Activated CD4-positive, alpha-beta memory T cell treated with anti-CD3 and anti-CD28 coated beads for 36 hours (primary cell): ENCODE results near the gene DUSP14. TPM values are rescaled to one million over a fixed set of nuclear protein-coding genes. Genes with fewer than 3 reads are reported as not detected.
A peak's percentile ranks its signal among the peaks of the same experiment; 100 is the strongest.

ENCODE experiments used
- CTCF ChIA-PET: fragments of 350-600 bp; sonication (Branson Sonifier 250); formaldehyde crosslinking; loops from one replicate; lab custom pipeline; 2021; ENCODE audit warnings: antibody characterized with exemption, inconsistent platforms; lab: Charles Lee
- POLR2A ChIA-PET: fragments of 350-600 bp; sonication (Branson Sonifier 250); formaldehyde crosslinking; loops from one replicate; lab custom pipeline; 2021; ENCODE audit warnings: antibody characterized with exemption; lab: Charles Lee
- DNase-seq: peaks from one replicate; pipeline ENCODE4 v3.0.0-alpha.2; 2020
- H3K27ac Mint-ChIP-seq: one replicate; pipeline ENCODE4 v1.8.0; 2021; ENCODE audit warnings: mixed read lengths
- H3K27me3 Mint-ChIP-seq: one replicate; pipeline ENCODE4 v1.8.0; 2021; ENCODE audit warnings: mixed read lengths
- H3K36me3 Mint-ChIP-seq: one replicate; pipeline ENCODE4 v1.8.0; 2021; ENCODE audit warnings: mixed read lengths
- H3K4me1 Mint-ChIP-seq: one replicate; pipeline ENCODE4 v1.8.0; 2021; ENCODE audit warnings: low read depth, mixed read lengths
- H3K4me3 Mint-ChIP-seq: one replicate; pipeline ENCODE4 v1.8.0; 2021; ENCODE audit warnings: mild to moderate bottlenecking, mixed read lengths
- H3K9me3 Mint-ChIP-seq: one replicate; pipeline ENCODE4 v1.8.0; 2021; ENCODE audit warnings: mixed read lengths
- intact Hi-C: fragments of 100-400 bp; cut with micrococcal nuclease; formaldehyde crosslinking; loops from one replicate; pipeline ENCODE4 v1.15.1; 2023
- total RNA-seq, 2 experiments: library from RNA; stranded (reverse); gene quantifications; one replicate each; pipeline ENCODE4 v1.2.3, GENCODE V29; 2021

Gene DUSP14
- total RNA-seq, 2 experiments from 2014 or later: 17.4 to 19.0 TPM

DNA sequence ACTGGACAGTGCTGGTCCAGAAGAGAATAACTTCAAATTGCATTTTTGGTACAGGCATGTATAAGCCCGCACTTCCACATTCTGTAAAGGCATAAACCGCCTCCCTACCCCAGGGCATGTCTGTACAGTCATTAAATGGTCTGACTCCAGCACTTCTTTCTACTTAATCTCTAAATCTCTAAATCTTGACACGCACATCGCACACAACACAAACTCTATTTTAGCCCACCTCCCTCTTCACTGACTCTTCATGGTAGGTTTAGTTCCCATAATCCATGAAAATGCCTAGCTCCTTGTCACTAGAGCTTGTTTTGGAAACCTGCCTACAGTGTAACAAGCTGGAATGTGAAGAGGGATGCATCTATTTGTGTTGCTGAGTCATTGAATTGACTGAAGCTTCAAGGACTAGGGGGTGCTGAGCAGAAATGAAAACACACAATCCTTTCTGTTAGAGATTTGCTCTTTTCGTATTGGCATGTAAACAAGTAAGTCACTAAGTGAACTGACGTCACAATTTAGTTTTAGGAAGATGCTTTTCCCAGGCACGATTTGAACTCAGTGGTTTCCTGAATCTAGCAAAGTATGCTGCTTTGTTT, 1.6 kb upstream of the DUSP14 start:
- no peak for DNase-seq
- Mint-ChIP-seq H3K36me3 (no peaks in the 10 kb centered on the region), H3K27me3 (no peaks in the 10 kb centered on the region), H3K27ac (peak overlapping the region; percentile 86), H3K9me3 (no peaks in the 10 kb centered on the region), H3K4me1 (peaks cover 49% of the 10 kb centered on the region), H3K4me3 (peak overlapping the region; percentile 88)
- ChIA-PET CTCF (interaction anchor here (0.9 kb wide), 1 partner anchor 8 kb away, joined by 3 read pairs; no protein-coding TSS in a partner anchor), POLR2A (interaction anchor here (1.0 to 1.2 kb wide), 3 partner anchors 58 to 116 kb away, joined by 3 to 6 read pairs (median 3); no protein-coding TSS in a partner anchor)
- intact Hi-C loops: loop anchor here (2.0 kb wide), 1 partner anchor 57 kb away; no protein-coding TSS in a partner anchor

DNA sequence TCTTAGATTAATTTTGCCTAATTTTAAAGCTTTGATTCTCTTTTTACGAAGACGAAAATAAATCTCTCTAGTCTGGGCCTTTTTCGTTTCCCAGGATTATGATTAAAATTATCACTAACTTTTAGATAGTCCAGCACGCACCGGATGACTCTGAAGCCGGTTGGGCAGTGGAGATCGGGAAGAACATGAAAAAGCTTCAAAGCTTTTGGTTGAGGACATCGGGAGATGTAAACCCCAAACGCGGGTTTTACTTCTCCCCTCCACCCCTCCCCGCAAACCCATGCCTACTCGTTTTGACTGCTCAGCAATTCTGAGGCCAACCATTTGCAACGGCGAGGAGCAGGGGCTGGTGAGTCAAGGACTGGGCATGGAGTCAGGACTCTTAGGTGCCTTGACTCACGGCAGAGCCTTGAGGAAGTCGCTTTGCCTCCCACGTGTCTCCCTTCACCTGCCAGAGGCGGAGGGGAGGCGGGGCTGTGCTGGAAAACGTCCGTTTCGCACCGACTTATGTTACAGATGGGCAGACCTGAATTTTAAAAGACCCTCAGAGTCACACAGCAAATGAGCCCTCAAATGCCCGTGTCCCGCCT, 989 bp upstream of the DUSP14 start:
- DNase-seq: peak; percentile 83
- peak overlapping the region; percentile 88 for H3K4me3 Mint-ChIP-seq
- peaks cover 46% of the 10 kb centered on the region for H3K4me1 Mint-ChIP-seq
- ChIA-PET CTCF (interaction anchor here (0.9 kb wide), 1 partner anchor 9 kb away, joined by 3 read pairs; no protein-coding TSS in a partner anchor), POLR2A (interaction anchor here (1.0 to 1.2 kb wide), 6 partner anchors 33 to 130 kb away, joined by 3 to 6 read pairs (median 4); no protein-coding TSS in a partner anchor)
- peak overlapping the region; percentile 86 for H3K27ac Mint-ChIP-seq
- H3K36me3 Mint-ChIP-seq: no peaks in the 10 kb centered on the region
- no peaks in the 10 kb centered on the region for H3K27me3 Mint-ChIP-seq
- intact Hi-C loops: loop anchor here (1.0 to 2.0 kb wide), 2 partner anchors 58 to 129 kb away; no protein-coding TSS in a partner anchor
- no peaks in the 10 kb centered on the region for H3K9me3 Mint-ChIP-seq

DNA sequence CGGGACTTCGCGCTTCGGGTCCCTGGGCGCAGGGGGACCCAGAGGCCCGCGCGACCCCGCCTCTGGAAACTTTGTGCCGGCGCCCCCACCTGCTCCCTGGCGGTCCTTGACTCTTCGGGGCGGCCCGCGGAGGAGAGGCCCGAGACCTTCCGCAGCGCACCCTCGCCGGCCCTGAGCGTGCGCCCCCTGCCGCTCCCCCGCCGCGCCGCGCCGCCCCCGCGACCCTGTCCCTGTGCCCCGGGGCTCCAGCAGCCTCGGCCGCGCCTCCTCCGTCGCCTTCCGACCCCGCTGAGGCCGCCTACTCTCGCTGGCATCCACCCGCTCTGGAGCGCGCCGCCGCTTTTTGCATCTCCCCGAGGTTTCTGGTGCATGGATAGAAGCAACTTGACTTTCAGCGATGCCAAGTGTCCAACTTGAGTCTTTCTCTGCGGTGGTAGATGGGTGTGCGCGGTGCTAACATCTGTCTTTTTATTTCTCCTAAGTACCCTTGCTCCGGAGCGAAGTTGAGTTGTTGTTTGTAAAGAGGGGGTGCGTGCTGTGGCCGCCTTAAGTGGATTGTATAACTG, 414 bp downstream of the DUSP14 start:
- ChIA-PET POLR2A (interaction anchor here (1.0 to 1.1 kb wide), 3 partner anchors 60 to 131 kb away, joined by 5 read pairs; no protein-coding TSS in a partner anchor), CTCF (interaction anchor here (1.4 kb wide), 1 partner anchor 38 kb away, joined by 4 read pairs; no protein-coding TSS in a partner anchor)
- H3K9me3 Mint-ChIP-seq: no peaks in the 10 kb centered on the region
- no peaks in the 10 kb centered on the region for H3K27me3 Mint-ChIP-seq
- peaks cover 48% of the 10 kb centered on the region for H3K4me1 Mint-ChIP-seq
- H3K36me3 Mint-ChIP-seq: no peaks in the 10 kb centered on the region
- H3K27ac Mint-ChIP-seq: peak overlapping the region; percentile 78
- peak; percentile 89 for DNase-seq
- H3K4me3 Mint-ChIP-seq: peak overlapping the region; percentile 90
- intact Hi-C loops: loop anchor here (1.0 to 2.0 kb wide), 2 partner anchors 83 to 119 kb away; partner anchors contain the start of genes ACACA, SYNRG and TADA2A

DNA sequence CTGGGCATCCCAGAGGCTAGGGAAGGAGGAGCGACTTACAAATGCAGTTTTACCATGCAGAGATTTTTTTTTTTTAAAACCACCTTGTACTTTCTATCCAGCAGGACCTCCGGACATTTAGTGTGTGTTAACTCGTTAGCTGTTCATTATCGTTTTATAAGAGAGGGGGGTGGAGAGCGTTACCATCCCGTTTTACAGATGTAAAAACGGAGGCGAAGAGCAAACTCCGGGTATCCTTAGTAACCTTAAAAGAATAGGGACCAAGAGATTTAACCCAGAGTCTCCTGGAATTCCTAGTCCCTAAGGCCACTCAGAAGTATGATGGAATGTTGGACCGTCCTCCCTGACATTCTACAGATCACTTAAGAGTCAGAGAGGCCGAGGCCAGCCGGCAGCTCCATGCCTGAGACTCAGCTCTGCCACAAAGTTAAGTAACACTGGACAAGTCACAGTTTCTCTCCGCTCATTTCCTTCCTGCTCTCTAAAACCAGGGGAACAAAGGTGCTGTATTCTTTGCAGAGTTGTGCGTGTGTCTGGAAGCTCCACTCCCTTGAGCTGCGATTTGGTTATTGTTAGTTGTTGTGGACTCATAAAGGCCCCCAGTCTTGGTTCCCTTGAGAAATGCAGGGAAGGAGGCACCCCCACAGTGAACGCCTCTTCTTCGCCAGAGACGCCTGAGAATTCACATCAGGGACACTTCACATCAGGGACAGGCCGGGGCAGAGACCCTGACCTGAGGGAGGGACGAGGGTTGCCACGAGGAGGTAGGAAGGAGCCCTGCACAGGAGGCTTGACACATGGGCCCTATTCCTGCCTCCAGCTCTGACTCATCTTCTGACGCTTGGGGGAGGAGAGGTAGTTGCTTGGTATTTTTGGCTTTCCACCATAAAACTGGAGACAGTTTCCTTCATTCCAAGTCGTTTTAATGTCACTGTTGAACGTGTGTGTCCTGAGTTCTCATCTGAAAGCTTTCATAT, 1.2 kb downstream of the DUSP14 start:
- Mint-ChIP-seq H3K36me3 (no peaks in the 10 kb centered on the region), H3K9me3 (no peaks in the 10 kb centered on the region), H3K27me3 (no peaks in the 10 kb centered on the region), H3K27ac (peak overlapping the region; percentile 78), H3K4me3 (peak overlapping the region; percentile 90), H3K4me1 (peaks cover 48% of the 10 kb centered on the region)
- CTCF ChIA-PET: interaction anchor here (0.7 to 1.4 kb wide), 2 partner anchors 37 to 889 kb away, joined by 3 to 4 read pairs; no protein-coding TSS in a partner anchor
- intact Hi-C loops: loop anchor here (1.0 to 2.0 kb wide), 2 partner anchors 84 to 118 kb away; partner anchors contain the start of genes ACACA, SYNRG and TADA2A
- peak; percentile 39 for DNase-seq
- POLR2A ChIA-PET: interaction anchor here (1.0 kb wide), 1 partner anchor 61 kb away, joined by 5 read pairs; no protein-coding TSS in a partner anchor

DNA sequence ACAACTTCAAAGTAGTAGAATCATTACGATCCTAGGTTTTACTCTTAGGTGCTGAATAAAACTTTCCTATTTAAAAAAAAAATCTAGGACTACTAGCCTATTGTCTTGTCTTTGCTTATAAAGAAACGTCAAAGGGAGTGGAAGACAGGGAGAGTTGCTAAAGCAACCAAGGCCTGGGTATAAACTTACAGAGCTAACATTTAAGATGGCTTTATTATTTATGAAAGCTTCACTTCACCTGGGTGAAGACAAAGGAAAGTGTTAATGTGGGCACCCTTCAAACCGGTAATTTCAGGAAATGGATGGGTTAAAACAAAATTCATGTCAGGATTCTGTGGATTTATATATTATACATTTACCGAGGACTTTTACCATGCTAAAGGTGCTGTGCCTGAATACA, 2.5 kb downstream of the DUSP14 start:
- peaks cover 44% of the 10 kb centered on the region for H3K4me1 Mint-ChIP-seq
- H3K27ac Mint-ChIP-seq: no peak overlapping the region
- H3K36me3 Mint-ChIP-seq: no peaks in the 10 kb centered on the region
- POLR2A ChIA-PET: no interaction called here
- no peak overlapping the region for H3K4me3 Mint-ChIP-seq
- CTCF ChIA-PET: interaction anchor here (0.7 kb wide), 1 partner anchor 242 kb away, joined by 5 read pairs; no protein-coding TSS in a partner anchor
- no peaks in the 10 kb centered on the region for H3K9me3 Mint-ChIP-seq
- intact Hi-C loops: no loop called here
- no peaks in the 10 kb centered on the region for H3K27me3 Mint-ChIP-seq
- no peak for DNase-seq

DNA sequence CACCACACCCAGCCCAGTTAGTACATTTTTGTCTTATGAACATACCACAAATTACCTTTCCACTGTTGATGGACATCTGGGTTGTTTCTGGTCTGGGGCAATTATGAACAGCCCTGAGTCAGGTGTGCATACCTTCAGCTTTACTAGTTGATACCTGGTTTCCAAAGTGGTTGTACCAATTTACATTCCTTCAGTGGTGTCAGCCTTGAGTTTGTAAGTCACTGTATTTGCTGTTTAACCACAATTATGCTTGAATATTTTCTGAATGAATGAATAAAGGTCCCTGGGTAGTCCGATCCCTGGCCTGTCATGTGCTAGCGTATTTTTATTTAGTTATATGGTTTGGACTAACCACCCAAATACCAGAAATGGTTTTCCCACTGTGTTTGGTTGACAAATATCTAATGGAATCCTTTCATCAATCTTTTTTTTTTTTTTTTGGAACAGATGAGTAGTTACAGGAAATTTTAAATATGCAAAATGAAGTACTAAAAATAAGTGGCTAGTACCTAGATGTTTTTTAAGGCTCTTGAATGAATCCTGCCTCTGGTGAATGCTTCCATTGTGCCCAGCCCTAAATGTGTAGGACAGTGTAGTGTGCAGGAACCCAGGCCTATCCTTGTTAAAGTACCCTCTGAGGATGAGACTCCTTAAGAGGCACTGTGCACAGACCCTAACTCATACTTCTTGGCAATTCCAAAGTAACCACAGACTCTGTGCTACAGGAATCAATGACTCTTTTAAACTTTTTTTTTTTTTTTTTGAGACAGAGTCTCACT, 3.7 kb downstream of the DUSP14 start:
- ChIA-PET POLR2A (interaction anchor here (0.9 kb wide), 1 partner anchor 53 kb away, joined by 3 read pairs; no protein-coding TSS in a partner anchor), CTCF (interaction anchor here (1.5 kb wide), 1 partner anchor 12 kb away, joined by 4 read pairs; no protein-coding TSS in a partner anchor)
- no peaks in the 10 kb centered on the region for H3K9me3 Mint-ChIP-seq
- H3K27me3 Mint-ChIP-seq: no peaks in the 10 kb centered on the region
- DNase-seq: no peak
- no peak overlapping the region for H3K27ac Mint-ChIP-seq
- H3K36me3 Mint-ChIP-seq: peaks cover 2% of the 10 kb centered on the region
- H3K4me3 Mint-ChIP-seq: no peak overlapping the region
- H3K4me1 Mint-ChIP-seq: peaks cover 37% of the 10 kb centered on the region
- intact Hi-C loops: no loop called here

DNA sequence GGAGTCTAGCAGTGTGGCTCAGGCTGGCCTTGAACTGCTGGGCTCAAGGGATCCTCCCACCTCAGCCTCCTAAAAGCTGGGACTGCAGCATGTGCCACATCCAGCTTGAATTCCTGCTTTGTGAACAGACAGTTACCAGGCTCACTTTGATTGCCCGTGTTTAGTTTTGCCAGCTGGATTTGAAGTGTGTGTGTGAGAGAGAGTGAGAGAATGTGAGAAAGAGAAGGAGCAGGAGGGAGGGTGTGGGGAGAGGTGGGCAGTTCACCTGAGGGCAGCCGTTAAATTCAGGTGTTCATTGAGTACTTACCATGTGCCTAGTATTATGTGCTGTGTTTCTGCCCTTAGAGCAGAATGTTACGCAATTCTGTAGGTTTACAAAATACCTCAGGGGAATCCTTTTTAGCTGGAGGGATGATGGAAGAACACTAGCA, 4.7 kb downstream of the DUSP14 start:
- CTCF ChIA-PET: interaction anchor here (1.5 kb wide), 1 partner anchor 11 kb away, joined by 4 read pairs; no protein-coding TSS in a partner anchor

DNA sequence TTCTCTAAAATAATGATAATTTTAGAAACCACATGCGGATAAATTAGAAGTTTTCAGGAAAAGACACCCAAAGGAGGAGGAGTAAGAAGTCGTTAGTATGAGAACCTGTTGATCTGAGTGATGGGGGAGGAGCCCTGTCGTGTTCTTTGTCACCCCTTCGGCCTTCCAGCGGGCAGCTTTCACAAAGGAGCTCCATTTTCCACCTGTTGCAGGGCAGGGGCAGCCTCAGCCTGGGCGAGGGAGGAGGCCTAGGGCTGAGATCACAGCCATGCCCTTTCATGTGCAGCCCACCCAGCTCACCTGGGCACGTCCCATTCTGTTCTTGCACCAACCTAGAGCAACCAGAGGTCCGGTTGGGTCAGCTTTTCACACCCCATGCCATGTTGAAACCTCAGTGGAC, 5.3 kb downstream of the DUSP14 start:
- H3K9me3 Mint-ChIP-seq: no peaks in the 10 kb centered on the region
- no peak for DNase-seq
- H3K4me1 Mint-ChIP-seq: peaks cover 31% of the 10 kb centered on the region
- ChIA-PET POLR2A (no interaction called here), CTCF (interaction anchor here (1.5 kb wide), 1 partner anchor 10 kb away, joined by 4 read pairs; no protein-coding TSS in a partner anchor)
- peaks cover 2% of the 10 kb centered on the region for H3K36me3 Mint-ChIP-seq
- intact Hi-C loops: no loop called here
- H3K4me3 Mint-ChIP-seq: no peak overlapping the region
- H3K27ac Mint-ChIP-seq: no peak overlapping the region
- no peaks in the 10 kb centered on the region for H3K27me3 Mint-ChIP-seq

More for the DNA sequence above, 4.7 kb downstream of the DUSP14 start:
- intact Hi-C loops: no loop called here
- peaks cover 2% of the 10 kb centered on the region for H3K36me3 Mint-ChIP-seq
- no peak overlapping the region for H3K4me3 Mint-ChIP-seq
- POLR2A ChIA-PET: interaction anchor here (0.9 kb wide), 1 partner anchor 54 kb away, joined by 3 read pairs; no protein-coding TSS in a partner anchor
- H3K27me3 Mint-ChIP-seq: no peaks in the 10 kb centered on the region
- no peaks in the 10 kb centered on the region for H3K9me3 Mint-ChIP-seq
- H3K27ac Mint-ChIP-seq: no peak overlapping the region
- no peak for DNase-seq
- H3K4me1 Mint-ChIP-seq: peaks cover 31% of the 10 kb centered on the region

DNA sequence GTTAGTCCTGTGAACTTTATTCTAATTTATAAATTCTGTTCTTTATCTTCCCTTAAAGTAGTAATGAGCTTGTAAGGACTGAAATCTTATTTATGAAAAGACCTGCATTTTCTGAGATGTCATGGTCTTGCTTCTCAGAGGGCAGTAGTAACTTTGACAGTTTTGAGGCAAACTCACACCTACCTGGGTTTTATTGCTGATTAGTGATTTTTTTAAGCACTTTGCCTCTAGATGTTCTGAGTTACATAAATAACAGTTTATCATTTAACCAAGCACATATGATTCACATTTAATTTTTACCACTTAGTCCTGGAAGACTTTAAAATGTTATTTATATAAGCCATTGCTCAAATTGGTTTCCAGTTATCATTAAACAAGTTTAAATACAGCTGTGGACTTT, 10.7 kb downstream of the DUSP14 start:
- Mint-ChIP-seq H3K4me3 (no peak overlapping the region), H3K36me3 (peaks cover 7% of the 10 kb centered on the region), H3K4me1 (no peaks in the 10 kb centered on the region), H3K27ac (no peak overlapping the region), H3K27me3 (no peaks in the 10 kb centered on the region), H3K9me3 (no peaks in the 10 kb centered on the region)
- ChIA-PET CTCF (interaction anchor here (0.8 kb wide), 1 partner anchor 127 kb away, joined by 3 read pairs; no protein-coding TSS in a partner anchor), POLR2A (no interaction called here)
- no peak for DNase-seq
- intact Hi-C loops: no loop called here
